ENCODE data around the gene SERPINF2. TPM values are rescaled to one million over a fixed set of nuclear protein-coding genes. Genes with fewer than 3 reads are reported as not detected.

SERPINF2 gene
- total RNA-seq, 2 donors from 2014 or later = 1.0 to 1.7 TPM

- Histone ChIP-seq H3K9ac (ENCODE audit: low read depth in 2 of 2, low read length in 2 of 2) (no peak overlapping the region), H3K27me3 (no peaks in the 10 kb centered on the region), H3K9me3 (no peaks in the 10 kb centered on the region), H3K27ac (no peak overlapping the region), H3K4me1 (peaks cover 5% of the 10 kb centered on the region), H3K4me3 (no peak overlapping the region), H3K36me3 (no peaks in the 10 kb centered on the region)
- intact Hi-C loops (cut with DNase I) = no loop called here
- no peak for TF ChIP-seq CTCF (IDR thresholded peaks at IDR 0.05)
- DNase-seq = no peak
Measured at GRCh38 chr17:1755252-1755826, 12.7 kb downstream of the SERPINF2 start.

GRCh38 chr17:1755827-1756262 lies 13.2 kb downstream of the SERPINF2 start:
- Histone ChIP-seq H3K9ac (ENCODE audit: low read depth in 2 of 2, low read length in 2 of 2) (no peak overlapping the region), H3K27me3 (no peaks in the 10 kb centered on the region), H3K4me3 (no peak overlapping the region), H3K36me3 (no peaks in the 10 kb centered on the region), H3K27ac (no peak overlapping the region), H3K9me3 (no peaks in the 10 kb centered on the region), H3K4me1 (peaks cover 5% of the 10 kb centered on the region)
- TF ChIP-seq CTCF (IDR thresholded peaks at IDR 0.05) = no peak
- intact Hi-C loops (cut with DNase I) = no loop called here
- DNase-seq = no peak

- no peak overlapping the region for H3K27ac ChIP-seq
- no peaks in the 10 kb centered on the region for H3K27me3 ChIP-seq
- no peak for TF ChIP-seq CTCF (IDR thresholded peaks at IDR 0.05)
- H3K9ac ChIP-seq (ENCODE audit: low read depth in 2 of 2, low read length in 2 of 2) = no peak overlapping the region
- no peaks in the 10 kb centered on the region for H3K36me3 ChIP-seq
- intact Hi-C loops (cut with DNase I) = no loop called here
- no peak overlapping the region for H3K4me3 ChIP-seq
- no peaks in the 10 kb centered on the region for H3K9me3 ChIP-seq
- no peak for DNase-seq
- peaks cover 6% of the 10 kb centered on the region for H3K4me1 ChIP-seq
Measured at GRCh38 chr17:1758807-1759206, 16.1 kb downstream of the SERPINF2 start.

GRCh38 chr17:1759529-1759928 lies 16.9 kb downstream of the SERPINF2 start:
- peaks cover 7% of the 10 kb centered on the region for H3K4me1 ChIP-seq
- H3K27ac ChIP-seq = no peak overlapping the region
- DNase-seq = no peak
- no peaks in the 10 kb centered on the region for H3K9me3 ChIP-seq
- intact Hi-C loops (cut with DNase I) = no loop called here
- no peak overlapping the region for H3K4me3 ChIP-seq
- H3K9ac ChIP-seq (ENCODE audit: low read depth in 2 of 2, low read length in 2 of 2) = no peak overlapping the region
- no peak for TF ChIP-seq CTCF (IDR thresholded peaks at IDR 0.05)
- H3K36me3 ChIP-seq = no peaks in the 10 kb centered on the region
- no peaks in the 10 kb centered on the region for H3K27me3 ChIP-seq

- no peak overlapping the region for H3K4me3 ChIP-seq
- DNase-seq = no peak
- no peak for TF ChIP-seq CTCF (IDR thresholded peaks at IDR 0.05)
- no peaks in the 10 kb centered on the region for H3K36me3 ChIP-seq
- intact Hi-C loops (cut with DNase I) = no loop called here
- peak overlapping the region; percentile 32 to 40 for H3K9ac ChIP-seq (ENCODE audit: low read depth in 2 of 2, low read length in 2 of 2)
- H3K27ac ChIP-seq = peak overlapping the region; percentile 69
- H3K27me3 ChIP-seq = no peaks in the 10 kb centered on the region
- H3K9me3 ChIP-seq = no peaks in the 10 kb centered on the region
- H3K4me1 ChIP-seq = peaks cover 7% of the 10 kb centered on the region
Measured at GRCh38 chr17:1762233-1762900, 19.7 kb downstream of the SERPINF2 start.
